Measurements from ENCODE around the gene SEPTIN12.

DNA sequence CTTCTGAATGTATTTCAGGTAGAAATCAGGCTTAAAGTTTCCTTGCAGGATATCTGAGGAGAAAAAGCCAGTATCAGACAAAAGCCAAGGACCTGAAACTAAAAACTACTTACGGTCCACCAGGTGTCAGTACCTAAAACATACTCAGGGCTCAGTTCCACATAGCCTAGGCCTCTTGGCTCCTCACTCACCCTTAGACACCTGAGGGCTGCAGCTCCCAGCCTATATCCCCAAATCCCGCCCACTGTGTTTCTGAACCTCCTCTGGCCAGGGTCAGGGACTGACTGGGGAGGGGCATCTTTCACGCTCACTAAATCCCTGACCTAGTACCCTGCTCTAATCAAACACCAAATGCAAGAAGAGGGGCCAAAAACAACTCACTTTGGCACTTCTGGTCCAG, 23.1 kb upstream of the SEPTIN12 start:
- TF ChIP-seq, protein P1, sequence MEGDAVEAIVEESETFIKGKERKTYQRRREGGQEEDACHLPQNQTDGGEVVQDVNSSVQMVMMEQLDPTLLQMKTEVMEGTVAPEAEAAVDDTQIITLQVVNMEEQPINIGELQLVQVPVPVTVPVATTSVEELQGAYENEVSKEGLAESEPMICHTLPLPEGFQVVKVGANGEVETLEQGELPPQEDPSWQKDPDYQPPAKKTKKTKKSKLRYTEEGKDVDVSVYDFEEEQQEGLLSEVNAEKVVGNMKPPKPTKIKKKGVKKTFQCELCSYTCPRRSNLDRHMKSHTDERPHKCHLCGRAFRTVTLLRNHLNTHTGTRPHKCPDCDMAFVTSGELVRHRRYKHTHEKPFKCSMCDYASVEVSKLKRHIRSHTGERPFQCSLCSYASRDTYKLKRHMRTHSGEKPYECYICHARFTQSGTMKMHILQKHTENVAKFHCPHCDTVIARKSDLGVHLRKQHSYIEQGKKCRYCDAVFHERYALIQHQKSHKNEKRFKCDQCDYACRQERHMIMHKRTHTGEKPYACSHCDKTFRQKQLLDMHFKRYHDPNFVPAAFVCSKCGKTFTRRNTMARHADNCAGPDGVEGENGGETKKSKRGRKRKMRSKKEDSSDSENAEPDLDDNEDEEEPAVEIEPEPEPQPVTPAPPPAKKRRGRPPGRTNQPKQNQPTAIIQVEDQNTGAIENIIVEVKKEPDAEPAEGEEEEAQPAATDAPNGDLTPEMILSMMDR (IDR thresholded peaks at IDR 0.05), result no peak
- TF ChIP-seq POLR2A (IDR thresholded peaks at IDR 0.05), result no peak

All from esophagus squamous epithelium (tissue), 4 donors.